NB4 (cell line): ENCODE data around the gene UBE2Q1.

Source experiments
- POLR2A ChIP-seq: IDR thresholded peaks from 2 replicates; pipeline ENCODE4 v1.6.1; 2011; ENCODE audit warnings: mild to moderate bottlenecking; ENCODE audit not compliant: insufficient read length; ENCODE audit errors: extremely low read depth
- TF ChIP-seq, protein P1 (sequence below): IDR thresholded peaks from one replicate; pipeline ENCODE4 v1.5.1; 2012; ENCODE audit warnings: low read depth, low read length

DNA sequence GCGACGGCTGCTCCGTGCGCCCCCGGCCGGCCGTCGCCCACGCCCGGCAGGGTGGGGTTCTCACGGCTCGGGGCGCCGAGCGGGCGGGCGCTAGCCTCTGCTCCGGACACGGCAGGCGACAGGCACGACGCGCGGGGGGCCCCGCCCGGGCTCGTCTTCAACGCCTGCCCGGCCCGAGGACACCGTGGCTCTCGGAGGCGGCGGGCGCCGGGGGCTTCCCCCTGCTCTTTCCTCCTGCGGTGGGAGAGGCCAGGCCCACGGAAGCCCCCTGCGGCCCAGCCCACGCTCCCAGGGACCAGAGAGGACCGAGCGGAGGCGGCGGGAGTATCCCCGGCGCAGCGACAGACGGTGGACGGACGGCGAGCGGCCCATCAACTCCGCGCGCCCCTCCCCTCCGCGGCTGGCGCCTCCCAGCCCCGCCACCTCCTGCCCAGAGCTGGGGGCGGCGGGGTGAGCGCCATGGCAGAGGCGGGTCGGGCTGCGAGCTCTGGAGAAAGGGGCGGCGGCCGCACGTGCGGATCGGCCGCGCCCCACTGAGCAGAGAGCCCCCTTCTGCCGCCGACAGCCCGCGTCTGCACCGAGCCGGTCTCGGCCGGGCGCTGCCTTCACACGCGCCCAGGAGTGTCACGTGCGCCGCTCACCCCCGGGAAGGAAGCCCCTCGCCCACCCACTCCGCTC, 56.3 kb downstream of the UBE2Q1 start, which contains the start of the genes SHE and TDRD10:
- TF ChIP-seq, protein P1, sequence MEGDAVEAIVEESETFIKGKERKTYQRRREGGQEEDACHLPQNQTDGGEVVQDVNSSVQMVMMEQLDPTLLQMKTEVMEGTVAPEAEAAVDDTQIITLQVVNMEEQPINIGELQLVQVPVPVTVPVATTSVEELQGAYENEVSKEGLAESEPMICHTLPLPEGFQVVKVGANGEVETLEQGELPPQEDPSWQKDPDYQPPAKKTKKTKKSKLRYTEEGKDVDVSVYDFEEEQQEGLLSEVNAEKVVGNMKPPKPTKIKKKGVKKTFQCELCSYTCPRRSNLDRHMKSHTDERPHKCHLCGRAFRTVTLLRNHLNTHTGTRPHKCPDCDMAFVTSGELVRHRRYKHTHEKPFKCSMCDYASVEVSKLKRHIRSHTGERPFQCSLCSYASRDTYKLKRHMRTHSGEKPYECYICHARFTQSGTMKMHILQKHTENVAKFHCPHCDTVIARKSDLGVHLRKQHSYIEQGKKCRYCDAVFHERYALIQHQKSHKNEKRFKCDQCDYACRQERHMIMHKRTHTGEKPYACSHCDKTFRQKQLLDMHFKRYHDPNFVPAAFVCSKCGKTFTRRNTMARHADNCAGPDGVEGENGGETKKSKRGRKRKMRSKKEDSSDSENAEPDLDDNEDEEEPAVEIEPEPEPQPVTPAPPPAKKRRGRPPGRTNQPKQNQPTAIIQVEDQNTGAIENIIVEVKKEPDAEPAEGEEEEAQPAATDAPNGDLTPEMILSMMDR: no peak
- no peak for TF ChIP-seq POLR2A
